ENCODE data around the gene BAHCC1. TPM values are rescaled to one million over a fixed set of nuclear protein-coding genes. Genes with fewer than 3 reads are reported as not detected.
A peak's percentile ranks its signal among the peaks of the same experiment; 100 is the strongest.

The BAHCC1 gene
- total RNA-seq, 2 donors from 2014 or later: 11.4 to 28.9 TPM

DNA sequence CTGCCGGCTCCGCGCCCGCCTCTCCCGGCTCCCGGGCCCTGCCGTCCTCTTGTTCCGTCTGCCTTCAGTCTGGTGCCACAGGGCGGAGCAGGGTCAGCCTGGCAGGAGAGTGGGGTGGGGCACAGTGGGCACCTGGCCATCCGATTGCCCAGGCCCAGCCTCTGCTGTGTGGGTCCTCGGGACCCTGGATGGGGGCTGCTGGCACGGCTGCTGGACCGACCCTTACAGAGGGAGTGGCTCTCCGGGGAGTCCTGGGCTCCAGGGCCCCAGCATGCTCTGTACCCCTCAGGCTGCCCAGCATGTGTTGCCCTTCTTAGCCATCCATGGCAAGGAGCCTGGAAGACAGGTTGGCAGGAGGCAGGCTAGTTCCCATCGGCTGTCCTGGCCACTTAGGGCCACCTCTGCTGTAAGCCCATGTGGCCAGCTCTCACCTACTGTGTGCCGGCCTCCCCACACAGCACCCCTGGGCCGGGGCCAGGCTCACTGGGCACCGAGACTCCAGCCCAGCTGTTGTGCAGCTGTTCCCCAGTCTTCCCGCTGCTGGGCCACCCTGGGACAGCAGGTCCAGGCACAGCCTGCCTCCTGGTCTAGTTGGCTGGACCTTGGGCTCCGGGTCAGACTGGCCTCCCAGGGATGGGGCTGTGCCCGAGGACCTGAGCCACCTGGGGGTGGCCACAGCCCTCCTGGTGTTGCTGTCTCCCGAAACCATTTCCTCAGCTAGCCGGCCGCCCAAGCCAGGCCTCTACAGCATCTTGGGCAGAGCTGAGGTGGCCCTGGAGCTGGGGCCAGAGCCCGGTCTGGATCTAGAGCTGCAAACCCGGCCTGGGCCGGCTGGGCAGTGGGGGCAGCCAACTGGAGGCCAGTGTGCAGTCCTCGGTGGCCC is 24.9 kb downstream of the BAHCC1 start:
- intact Hi-C loops (cut with DNase I): no loop called here
- DNase-seq (ENCODE audit: low spot score): no peak
- TF ChIP-seq POLR2AphosphoS5 (IDR thresholded peaks at IDR 0.05) (no peak), POLR2A (IDR thresholded peaks at IDR 0.05) (no peak)
- TF ChIP-seq, protein P1, sequence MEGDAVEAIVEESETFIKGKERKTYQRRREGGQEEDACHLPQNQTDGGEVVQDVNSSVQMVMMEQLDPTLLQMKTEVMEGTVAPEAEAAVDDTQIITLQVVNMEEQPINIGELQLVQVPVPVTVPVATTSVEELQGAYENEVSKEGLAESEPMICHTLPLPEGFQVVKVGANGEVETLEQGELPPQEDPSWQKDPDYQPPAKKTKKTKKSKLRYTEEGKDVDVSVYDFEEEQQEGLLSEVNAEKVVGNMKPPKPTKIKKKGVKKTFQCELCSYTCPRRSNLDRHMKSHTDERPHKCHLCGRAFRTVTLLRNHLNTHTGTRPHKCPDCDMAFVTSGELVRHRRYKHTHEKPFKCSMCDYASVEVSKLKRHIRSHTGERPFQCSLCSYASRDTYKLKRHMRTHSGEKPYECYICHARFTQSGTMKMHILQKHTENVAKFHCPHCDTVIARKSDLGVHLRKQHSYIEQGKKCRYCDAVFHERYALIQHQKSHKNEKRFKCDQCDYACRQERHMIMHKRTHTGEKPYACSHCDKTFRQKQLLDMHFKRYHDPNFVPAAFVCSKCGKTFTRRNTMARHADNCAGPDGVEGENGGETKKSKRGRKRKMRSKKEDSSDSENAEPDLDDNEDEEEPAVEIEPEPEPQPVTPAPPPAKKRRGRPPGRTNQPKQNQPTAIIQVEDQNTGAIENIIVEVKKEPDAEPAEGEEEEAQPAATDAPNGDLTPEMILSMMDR (IDR thresholded peaks at IDR 0.05): no peak
- Histone ChIP-seq H3K36me3 (no peaks in the 10 kb centered on the region), H3K27me3 (replicated peaks; ENCODE audit: insufficient read depth) (no peaks in the 10 kb centered on the region), H3K9me3 (no peaks in the 10 kb centered on the region), H3K27ac (peak overlapping the region; percentile 76), H3K4me3 (peak overlapping the region; percentile 14 to 17), H3K4me1 (replicated peaks) (peaks cover 10% of the 10 kb centered on the region)
- WGBS: 40% methylated on average over 17 of the region's 28 CpGs

DNA sequence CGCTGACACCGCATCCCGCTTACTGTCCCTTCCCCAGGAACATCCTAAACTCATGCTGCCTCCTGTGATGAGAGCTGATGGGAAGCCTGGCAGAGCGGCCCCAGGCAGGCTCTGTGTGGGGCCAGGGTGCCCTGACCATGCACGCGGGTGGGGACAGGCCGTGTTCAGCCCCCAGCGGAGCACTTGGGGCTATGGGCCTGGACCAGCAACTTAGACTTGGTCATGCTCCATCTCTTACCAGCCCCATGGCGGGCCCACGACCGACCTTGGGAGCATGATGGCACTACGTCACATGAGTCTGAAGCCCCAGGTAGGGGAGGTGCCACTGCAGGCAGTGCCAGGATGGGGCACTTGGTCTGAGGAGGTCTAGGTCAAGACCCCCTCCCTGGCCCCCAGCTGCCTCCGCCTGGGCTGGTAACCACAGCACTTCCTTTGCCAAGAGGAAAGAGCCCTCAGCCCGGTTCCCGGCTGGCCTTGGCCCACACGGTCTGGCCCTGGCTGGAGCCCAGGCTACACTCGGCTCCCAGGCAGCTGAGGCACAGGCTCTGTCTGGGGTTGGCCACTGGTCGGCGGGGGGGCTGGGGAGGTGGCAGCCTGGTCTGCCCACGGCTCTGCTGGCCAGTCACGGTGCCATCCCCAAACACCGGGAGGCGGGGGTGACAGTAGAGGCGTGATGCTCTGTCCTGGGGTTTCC is 25.7 kb downstream of the BAHCC1 start:
- 73% methylated on average over 21 of the region's 24 CpGs for WGBS
- TF ChIP-seq, protein P1 (IDR thresholded peaks at IDR 0.05): no peak
- no peak for TF ChIP-seq POLR2A (IDR thresholded peaks at IDR 0.05)
- TF ChIP-seq POLR2AphosphoS5 (IDR thresholded peaks at IDR 0.05): no peak
- no peaks in the 10 kb centered on the region for H3K9me3 ChIP-seq
- peak overlapping the region; percentile 76 for H3K27ac ChIP-seq
- H3K27me3 ChIP-seq (replicated peaks; ENCODE audit: insufficient read depth): no peaks in the 10 kb centered on the region
- H3K4me1 ChIP-seq (replicated peaks): peaks cover 10% of the 10 kb centered on the region
- no peak for DNase-seq (ENCODE audit: low spot score)
- H3K36me3 ChIP-seq: no peaks in the 10 kb centered on the region
- H3K4me3 ChIP-seq: no peak overlapping the region
- intact Hi-C loops (cut with DNase I): no loop called here

DNA sequence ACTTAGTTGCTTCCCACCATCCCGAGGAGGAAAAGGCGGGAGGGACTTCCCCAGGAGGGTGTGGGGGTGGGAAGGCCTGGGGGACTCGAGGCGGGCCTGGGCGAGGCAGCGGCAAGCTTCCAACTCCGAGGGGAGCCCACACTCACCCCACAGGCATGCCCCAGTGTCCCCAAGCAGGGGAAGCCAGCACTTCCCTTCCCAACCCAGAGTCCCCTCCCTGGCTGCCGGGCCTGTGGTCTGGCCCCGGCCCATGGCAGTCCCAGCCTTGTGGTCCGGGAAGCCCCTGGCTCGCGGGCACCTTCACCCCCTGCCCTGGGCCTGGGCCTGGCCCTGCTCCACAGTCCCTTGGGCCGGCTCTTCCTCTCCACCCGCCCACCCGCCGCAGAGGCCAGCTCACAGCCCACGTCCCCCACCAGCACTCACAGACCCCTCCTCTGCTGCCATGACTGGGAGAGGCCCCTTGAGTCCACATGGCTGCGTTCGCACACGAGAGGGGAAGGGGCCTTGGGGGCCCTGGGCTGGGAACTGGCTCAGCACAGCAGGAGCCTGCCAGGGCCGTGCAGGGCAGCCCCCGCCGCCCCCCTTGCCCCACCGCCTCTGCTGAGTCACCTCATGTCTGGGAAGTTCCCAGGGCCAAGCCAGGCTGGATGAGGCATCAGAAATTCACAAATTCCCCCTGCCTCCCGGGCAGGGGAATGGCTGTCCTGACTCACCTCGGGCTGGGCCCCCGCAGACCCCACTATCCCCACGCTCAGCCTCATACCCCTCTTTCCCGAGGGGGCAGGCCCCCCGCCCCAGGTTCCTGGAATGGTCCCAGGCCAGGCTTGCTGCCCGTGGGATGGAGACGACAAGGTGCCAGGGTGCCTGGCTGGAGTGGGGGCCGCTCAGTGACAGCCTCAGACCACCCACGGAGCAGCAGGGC is 27.8 kb downstream of the BAHCC1 start:
- no peaks in the 10 kb centered on the region for H3K27me3 ChIP-seq (replicated peaks; ENCODE audit: insufficient read depth)
- TF ChIP-seq POLR2A (IDR thresholded peaks at IDR 0.05): no peak
- intact Hi-C loops (cut with DNase I): no loop called here
- peak; percentile 69 for DNase-seq (ENCODE audit: low spot score)
- H3K4me3 ChIP-seq: no peak overlapping the region
- H3K27ac ChIP-seq: peak overlapping the region; percentile 59 to 62
- no peaks in the 10 kb centered on the region for H3K9me3 ChIP-seq
- H3K36me3 ChIP-seq: no peaks in the 10 kb centered on the region
- H3K4me1 ChIP-seq (replicated peaks): peaks cover 12% of the 10 kb centered on the region
- WGBS: 23% methylated on average over 26 of the region's 34 CpGs

DNA sequence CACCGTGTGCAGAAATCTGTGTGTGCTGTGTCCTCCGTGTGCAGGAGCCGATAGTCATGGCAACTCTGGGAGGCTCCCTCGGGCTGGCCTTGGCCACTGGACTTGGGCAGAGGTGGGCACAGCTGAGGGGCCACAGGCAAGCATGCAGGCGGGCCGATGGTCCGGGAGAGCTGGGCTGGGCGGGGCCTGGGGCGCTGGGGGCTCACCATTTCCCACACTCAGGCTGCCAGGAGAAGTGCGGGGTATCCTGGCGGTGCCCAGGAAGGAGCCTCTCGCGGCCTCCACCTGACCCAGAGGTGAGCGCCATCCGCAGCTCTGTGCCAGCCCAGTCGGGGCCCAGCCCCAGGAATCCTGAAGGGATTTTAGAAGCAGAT is 28.4 kb downstream of the BAHCC1 start:
- intact Hi-C loops (cut with DNase I): no loop called here
- Histone ChIP-seq H3K36me3 (no peaks in the 10 kb centered on the region), H3K27me3 (replicated peaks; ENCODE audit: insufficient read depth) (no peaks in the 10 kb centered on the region), H3K4me3 (no peak overlapping the region), H3K9me3 (no peaks in the 10 kb centered on the region), H3K27ac (peak overlapping the region; percentile 59 to 62), H3K4me1 (replicated peaks) (peaks cover 19% of the 10 kb centered on the region)
- WGBS: 74% methylated on average over 8 of the region's 16 CpGs
- TF ChIP-seq POLR2AphosphoS5 (IDR thresholded peaks at IDR 0.05): no peak
- TF ChIP-seq, protein P1 (IDR thresholded peaks at IDR 0.05): no peak
- no peak for TF ChIP-seq POLR2A (IDR thresholded peaks at IDR 0.05)
- no peak for DNase-seq (ENCODE audit: low spot score)

Data from prostate gland (tissue), 2 donors.